Measurements from ENCODE around the gene SKAP1.

The SKAP1 gene

GRCh38 chr17:48429638-48430586 lies at the start of gene SKAP1:
Gene SKAP1 (minus strand): TSS chr17:48430214.
- ATAC-seq: no peak

DNA sequence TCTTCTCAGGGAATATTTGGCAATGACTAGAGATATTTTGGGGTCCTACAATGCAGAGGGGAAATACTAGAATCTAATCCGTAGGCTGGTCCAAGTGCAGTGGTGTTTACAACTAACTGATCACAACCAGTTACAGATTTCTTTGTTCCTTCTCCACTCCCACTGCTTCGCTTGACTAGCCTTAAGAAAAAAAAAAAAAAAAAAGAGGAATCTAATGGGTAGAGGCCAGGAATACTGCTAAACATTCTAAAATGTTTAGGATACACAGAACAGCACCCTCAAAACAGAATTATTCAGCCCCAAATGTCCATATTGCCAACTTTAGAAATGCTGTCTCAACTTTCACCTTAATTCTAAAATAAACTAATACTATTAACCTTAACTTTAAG lies 49.0 kb upstream of the SKAP1 start:
- no peak for ATAC-seq
- TF ChIP-seq ZNF8 (CRISPR knock-in tag; IDR thresholded peaks at IDR 0.05) (no peak), TOX (CRISPR knock-in tag; IDR thresholded peaks at IDR 0.05; ENCODE audit: borderline replicate concordance) (no peak), ISL1 (CRISPR knock-in tag; IDR thresholded peaks at IDR 0.05) (no peak), SNAI2 (CRISPR knock-in tag; IDR thresholded peaks at IDR 0.05) (no peak), TSHZ2 (CRISPR knock-in tag; IDR thresholded peaks at IDR 0.05) (no peak), ARNTL (CRISPR knock-in tag; IDR thresholded peaks at IDR 0.05; ENCODE audit: borderline replicate concordance, low read depth) (no peak), PPARA (CRISPR knock-in tag; IDR thresholded peaks at IDR 0.05; ENCODE audit: borderline replicate concordance) (no peak), TCF4 (CRISPR knock-in tag; IDR thresholded peaks at IDR 0.05; ENCODE audit: borderline replicate concordance) (no peak), CSRNP3 (CRISPR knock-in tag; IDR thresholded peaks at IDR 0.05) (no peak), RARB (CRISPR knock-in tag; IDR thresholded peaks at IDR 0.05) (no peak)
- TF ChIP-seq, protein P1, sequence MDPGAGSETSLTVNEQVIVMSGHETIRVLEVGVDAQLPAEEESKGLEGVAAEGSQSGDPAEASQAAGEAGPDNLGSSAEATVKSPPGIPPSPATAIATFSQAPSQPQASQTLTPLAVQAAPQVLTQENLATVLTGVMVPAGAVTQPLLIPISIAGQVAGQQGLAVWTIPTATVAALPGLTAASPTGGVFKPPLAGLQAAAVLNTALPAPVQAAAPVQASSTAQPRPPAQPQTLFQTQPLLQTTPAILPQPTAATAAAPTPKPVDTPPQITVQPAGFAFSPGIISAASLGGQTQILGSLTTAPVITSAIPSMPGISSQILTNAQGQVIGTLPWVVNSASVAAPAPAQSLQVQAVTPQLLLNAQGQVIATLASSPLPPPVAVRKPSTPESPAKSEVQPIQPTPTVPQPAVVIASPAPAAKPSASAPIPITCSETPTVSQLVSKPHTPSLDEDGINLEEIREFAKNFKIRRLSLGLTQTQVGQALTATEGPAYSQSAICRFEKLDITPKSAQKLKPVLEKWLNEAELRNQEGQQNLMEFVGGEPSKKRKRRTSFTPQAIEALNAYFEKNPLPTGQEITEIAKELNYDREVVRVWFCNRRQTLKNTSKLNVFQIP (CRISPR knock-in tag; IDR thresholded peaks at IDR 0.05; ENCODE audit: borderline replicate concordance, low read depth): no peak

More at GRCh38 chr17:48429638-48430586, at the start of gene SKAP1:
- TF ChIP-seq ZFP3 (CRISPR knock-in tag; IDR thresholded peaks at IDR 0.05) (no peak), ZNF565 (CRISPR knock-in tag; conservative IDR thresholded peaks at IDR 0.05; ENCODE audit: low read depth) (no peak), PPARA (CRISPR knock-in tag; IDR thresholded peaks at IDR 0.05; ENCODE audit: borderline replicate concordance) (no peak), BACH2 (CRISPR knock-in tag; IDR thresholded peaks at IDR 0.05; ENCODE audit: borderline replicate concordance) (no peak), ZC3H10 (CRISPR knock-in tag; IDR thresholded peaks at IDR 0.05) (no peak), ZNF70 (CRISPR knock-in tag; IDR thresholded peaks at IDR 0.05) (no peak), TSHZ2 (CRISPR knock-in tag; IDR thresholded peaks at IDR 0.05) (no peak), ARNTL (CRISPR knock-in tag; IDR thresholded peaks at IDR 0.05; ENCODE audit: borderline replicate concordance, low read depth) (no peak), OSR1 (CRISPR knock-in tag; IDR thresholded peaks at IDR 0.05) (no peak), TCF4 (CRISPR knock-in tag; IDR thresholded peaks at IDR 0.05; ENCODE audit: borderline replicate concordance) (no peak), SNAI2 (CRISPR knock-in tag; IDR thresholded peaks at IDR 0.05) (no peak), ZFP30 (CRISPR knock-in tag; IDR thresholded peaks at IDR 0.05) (no peak), TOX (CRISPR knock-in tag; IDR thresholded peaks at IDR 0.05; ENCODE audit: borderline replicate concordance) (no peak), ZNF8 (CRISPR knock-in tag; IDR thresholded peaks at IDR 0.05) (no peak)
- TF ChIP-seq, protein P1 (CRISPR knock-in tag; IDR thresholded peaks at IDR 0.05; ENCODE audit: borderline replicate concordance, low read depth): no peak
- TF ChIP-seq, protein P2, sequence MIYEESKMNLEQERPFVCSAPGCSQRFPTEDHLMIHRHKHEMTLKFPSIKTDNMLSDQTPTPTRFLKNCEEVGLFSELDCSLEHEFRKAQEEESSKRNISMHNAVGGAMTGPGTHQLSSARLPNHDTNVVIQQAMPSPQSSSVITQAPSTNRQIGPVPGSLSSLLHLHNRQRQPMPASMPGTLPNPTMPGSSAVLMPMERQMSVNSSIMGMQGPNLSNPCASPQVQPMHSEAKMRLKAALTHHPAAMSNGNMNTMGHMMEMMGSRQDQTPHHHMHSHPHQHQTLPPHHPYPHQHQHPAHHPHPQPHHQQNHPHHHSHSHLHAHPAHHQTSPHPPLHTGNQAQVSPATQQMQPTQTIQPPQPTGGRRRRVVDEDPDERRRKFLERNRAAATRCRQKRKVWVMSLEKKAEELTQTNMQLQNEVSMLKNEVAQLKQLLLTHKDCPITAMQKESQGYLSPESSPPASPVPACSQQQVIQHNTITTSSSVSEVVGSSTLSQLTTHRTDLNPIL (CRISPR knock-in tag; IDR thresholded peaks at IDR 0.05; ENCODE audit: low read depth): no peak
- TF ChIP-seq, protein P3, sequence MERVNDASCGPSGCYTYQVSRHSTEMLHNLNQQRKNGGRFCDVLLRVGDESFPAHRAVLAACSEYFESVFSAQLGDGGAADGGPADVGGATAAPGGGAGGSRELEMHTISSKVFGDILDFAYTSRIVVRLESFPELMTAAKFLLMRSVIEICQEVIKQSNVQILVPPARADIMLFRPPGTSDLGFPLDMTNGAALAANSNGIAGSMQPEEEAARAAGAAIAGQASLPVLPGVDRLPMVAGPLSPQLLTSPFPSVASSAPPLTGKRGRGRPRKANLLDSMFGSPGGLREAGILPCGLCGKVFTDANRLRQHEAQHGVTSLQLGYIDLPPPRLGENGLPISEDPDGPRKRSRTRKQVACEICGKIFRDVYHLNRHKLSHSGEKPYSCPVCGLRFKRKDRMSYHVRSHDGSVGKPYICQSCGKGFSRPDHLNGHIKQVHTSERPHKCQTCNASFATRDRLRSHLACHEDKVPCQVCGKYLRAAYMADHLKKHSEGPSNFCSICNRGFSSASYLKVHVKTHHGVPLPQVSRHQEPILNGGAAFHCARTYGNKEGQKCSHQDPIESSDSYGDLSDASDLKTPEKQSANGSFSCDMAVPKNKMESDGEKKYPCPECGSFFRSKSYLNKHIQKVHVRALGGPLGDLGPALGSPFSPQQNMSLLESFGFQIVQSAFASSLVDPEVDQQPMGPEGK (CRISPR knock-in tag; IDR thresholded peaks at IDR 0.05; ENCODE audit: borderline replicate concordance): no peak

All from SK-N-SH treated with all-trans-retinoic acid at 6 μM for 48 hours (cell line).